ENCODE measurements around the gene CYP20A1.
"Not testable (repeated sequence)": the region's sequence is repeated elsewhere in the genome, so short reads cannot be mapped to it uniquely, and the experiment has no call there.

Gene CYP20A1

DNA sequence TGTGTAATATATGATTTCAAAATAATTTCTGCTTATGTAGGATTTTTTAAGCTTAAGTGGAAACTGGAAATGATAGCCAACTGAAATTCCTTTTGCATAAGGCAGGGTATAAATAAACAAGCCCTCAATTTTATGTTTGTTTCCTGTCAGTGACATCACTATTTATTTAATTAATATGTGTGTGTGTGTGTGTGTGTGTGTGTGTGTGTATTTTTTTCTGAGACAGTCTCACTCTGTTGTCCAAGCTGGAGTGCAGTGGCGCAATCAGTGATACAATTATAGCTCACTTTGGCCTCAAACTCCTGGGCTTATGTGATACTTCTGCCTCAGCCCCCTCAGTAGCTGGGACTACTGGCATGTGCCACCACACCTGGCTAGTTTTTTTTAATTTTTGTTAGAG is 29.3 kb upstream of the CYP20A1 start:
- TF ChIP-seq, protein P1, sequence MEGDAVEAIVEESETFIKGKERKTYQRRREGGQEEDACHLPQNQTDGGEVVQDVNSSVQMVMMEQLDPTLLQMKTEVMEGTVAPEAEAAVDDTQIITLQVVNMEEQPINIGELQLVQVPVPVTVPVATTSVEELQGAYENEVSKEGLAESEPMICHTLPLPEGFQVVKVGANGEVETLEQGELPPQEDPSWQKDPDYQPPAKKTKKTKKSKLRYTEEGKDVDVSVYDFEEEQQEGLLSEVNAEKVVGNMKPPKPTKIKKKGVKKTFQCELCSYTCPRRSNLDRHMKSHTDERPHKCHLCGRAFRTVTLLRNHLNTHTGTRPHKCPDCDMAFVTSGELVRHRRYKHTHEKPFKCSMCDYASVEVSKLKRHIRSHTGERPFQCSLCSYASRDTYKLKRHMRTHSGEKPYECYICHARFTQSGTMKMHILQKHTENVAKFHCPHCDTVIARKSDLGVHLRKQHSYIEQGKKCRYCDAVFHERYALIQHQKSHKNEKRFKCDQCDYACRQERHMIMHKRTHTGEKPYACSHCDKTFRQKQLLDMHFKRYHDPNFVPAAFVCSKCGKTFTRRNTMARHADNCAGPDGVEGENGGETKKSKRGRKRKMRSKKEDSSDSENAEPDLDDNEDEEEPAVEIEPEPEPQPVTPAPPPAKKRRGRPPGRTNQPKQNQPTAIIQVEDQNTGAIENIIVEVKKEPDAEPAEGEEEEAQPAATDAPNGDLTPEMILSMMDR (IDR thresholded peaks at IDR 0.05; ENCODE audit: low read depth, low read length): no peak

DNA sequence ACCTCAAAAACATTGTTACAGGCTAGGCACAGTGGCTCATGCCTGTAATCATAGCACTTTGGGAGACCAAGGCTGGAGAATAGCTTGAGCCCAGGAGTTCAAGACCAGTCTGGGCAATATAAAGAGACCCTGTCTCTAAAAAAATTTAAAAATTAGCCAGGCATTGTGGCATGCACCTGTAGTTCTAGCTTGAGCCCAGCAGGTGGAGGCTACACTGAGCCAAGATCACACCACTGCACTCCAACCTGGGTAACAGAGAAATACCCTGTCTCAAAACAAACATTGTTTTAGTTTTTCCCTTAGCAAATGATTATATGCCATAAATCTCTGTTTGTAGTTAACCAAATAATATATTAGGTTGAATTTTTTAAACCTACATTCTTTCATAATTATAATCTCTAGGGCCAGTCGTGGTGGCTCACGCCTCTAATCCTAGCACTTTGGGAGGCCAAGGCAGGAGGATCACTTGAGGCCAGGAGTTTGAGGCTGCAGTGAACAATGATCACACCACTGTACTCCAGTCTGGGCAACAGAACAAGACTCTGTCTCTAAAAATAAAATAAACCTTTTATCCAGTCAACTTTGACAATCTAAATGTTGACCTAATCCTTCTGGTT is 13.3 kb upstream of the CYP20A1 start:
- no peak for DNase-seq (ENCODE audit: low read depth, low spot score)
- in situ Hi-C loops (cut with HindIII; ENCODE audit: low sequenced_read_pairs): no loop called here
- TF ChIP-seq, protein P1 (IDR thresholded peaks at IDR 0.05; ENCODE audit: low read depth, low read length): peak; percentile 74
- no peak overlapping the region for H3K4me3 ChIP-seq (ENCODE audit: low read depth, low read length)

More for the DNA sequence above, 29.3 kb upstream of the CYP20A1 start:
- in situ Hi-C loops (cut with HindIII; ENCODE audit: low sequenced_read_pairs): no loop called here
- no peak overlapping the region for H3K4me3 ChIP-seq (ENCODE audit: low read depth, low read length)
- DNase-seq (ENCODE audit: low read depth, low spot score): no peak

DNA sequence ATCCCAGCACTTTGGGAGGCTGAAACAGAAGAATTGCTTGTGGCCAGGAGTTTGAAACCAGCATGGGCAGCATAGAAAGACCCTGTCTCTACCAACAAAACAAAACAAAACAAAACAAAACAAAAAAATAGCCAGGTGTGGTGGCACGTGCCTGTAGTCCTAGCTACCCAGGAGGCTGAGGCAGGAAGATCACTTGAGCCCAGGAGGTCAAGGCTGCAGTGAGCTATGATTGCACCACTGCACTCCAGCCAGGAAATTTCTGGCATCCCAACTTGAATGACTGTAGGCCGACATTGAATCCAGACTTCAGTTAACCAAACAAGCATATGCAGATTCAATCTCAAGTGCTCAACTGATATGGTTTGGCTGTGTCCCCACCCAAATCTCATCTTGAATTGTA is 9.1 kb upstream of the CYP20A1 start:
- H3K4me3 ChIP-seq (ENCODE audit: low read depth, low read length); DNase-seq (ENCODE audit: low read depth, low spot score); in situ Hi-C loops (cut with HindIII; ENCODE audit: low sequenced_read_pairs): not testable (repeated sequence)

DNA sequence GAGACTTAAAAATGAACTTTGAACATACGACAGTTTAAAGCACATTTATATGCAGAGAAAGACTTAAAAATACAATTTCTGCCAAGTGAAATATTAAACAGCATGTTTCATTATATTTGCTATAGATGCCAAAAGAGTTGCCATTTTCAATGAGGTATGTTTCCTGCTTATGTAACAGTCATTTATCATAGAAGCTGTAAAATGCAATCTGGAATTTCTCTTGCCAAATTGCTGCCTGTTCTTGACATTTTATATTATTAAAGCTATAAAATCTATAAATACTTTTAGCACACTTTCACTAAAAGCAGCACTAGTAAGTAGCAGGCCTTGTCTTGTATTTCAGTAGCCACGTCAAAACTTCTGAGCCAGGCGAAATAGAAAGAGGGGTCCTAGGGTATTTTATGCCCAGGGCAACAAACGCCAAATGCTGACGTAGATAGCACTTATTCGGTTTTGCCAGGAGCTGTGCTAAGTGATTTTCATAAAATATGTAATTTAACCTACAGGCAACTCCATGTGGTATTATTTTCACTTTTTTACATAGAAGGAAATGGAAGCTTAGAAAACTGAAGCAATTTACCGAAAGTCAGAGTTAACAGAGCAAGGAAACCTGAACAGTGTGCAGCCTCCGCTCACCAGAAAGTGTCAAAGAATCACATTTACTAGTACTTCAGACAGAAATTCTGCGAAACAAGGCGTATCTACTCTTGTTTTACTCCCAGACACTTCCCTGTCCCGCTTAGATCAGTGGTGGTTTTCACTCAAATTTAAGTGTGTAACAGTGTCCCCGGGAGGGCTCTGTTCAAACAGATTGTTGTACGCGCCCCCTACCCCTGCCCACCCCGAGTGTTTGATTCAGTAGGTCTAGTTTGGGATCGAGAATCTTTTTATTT is 1.2 kb upstream of the CYP20A1 start:
- H3K4me3 ChIP-seq (ENCODE audit: low read depth, low read length): peak overlapping the region; percentile 82
- in situ Hi-C loops (cut with HindIII; ENCODE audit: low sequenced_read_pairs): no loop called here
- TF ChIP-seq, protein P1 (IDR thresholded peaks at IDR 0.05; ENCODE audit: low read depth, low read length): no peak
- DNase-seq (ENCODE audit: low read depth, low spot score): no peak

DNA sequence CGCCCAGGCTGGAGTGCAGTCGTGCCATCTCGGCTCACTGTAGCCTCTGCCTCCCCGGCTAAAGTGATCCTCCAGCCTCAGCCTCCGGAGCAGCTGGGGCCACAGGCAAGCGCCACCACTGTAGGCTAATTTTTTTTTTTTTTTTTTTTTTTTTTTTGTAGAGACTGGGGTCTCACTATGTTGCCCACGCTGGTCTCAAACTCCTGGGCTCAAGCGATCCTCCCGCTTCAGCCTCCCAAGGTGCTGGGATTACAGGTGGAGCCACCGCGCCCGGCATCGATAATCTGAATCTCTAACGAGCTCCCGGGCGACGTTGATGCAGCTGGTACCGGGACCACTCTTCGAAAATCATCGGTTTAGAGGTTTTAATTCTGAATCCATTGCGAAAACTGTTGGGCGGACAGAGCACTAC is 520 bp upstream of the CYP20A1 start:
- TF ChIP-seq, protein P1 (IDR thresholded peaks at IDR 0.05; ENCODE audit: low read depth, low read length): no peak
- H3K4me3 ChIP-seq (ENCODE audit: low read depth, low read length): peak overlapping the region; percentile 82
- no peak for DNase-seq (ENCODE audit: low read depth, low spot score)
- in situ Hi-C loops (cut with HindIII; ENCODE audit: low sequenced_read_pairs): no loop called here

DNA sequence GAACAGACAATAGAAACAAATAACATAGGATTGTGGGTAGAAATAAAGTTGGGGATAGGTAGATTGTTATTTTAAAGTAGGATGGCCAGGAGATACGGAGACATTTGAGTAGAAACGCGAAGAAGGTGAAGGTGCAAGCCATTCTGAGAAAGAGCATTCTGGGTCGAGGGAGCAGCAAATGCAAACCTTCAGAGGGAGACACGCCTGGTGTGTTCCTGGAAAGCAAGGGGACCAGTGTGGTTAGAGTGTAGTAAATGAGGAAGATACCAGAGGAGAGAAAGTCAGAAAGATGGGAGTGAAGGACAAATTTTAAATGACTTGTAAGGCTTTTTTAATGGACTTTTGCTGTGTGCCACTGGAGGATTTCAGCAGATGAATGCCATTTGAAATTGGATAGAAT is 1.7 kb downstream of the CYP20A1 start:
- TF ChIP-seq, protein P1 (IDR thresholded peaks at IDR 0.05; ENCODE audit: low read depth, low read length): no peak
- in situ Hi-C loops (cut with HindIII; ENCODE audit: low sequenced_read_pairs): no loop called here
- H3K4me3 ChIP-seq (ENCODE audit: low read depth, low read length): no peak overlapping the region
- DNase-seq (ENCODE audit: low read depth, low spot score): no peak

DNA sequence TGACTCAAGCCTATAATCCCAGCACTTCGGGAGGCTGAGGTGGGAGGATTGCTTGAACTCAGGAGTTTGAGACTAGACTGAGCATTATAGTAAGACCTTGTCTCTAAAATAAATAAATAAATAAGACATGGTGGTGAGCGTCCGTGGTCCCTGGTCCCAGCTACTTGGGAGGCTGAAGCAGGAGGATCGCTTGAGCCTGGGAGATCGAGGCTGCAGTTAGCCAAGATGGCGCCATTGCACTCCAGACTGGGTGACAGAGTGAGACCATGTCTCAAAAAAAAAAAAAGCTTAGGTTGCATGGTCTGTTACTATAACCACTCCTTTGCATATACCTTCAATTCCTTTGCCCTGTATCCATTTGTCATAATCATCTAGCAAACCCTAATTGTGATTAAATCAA is 3.7 kb downstream of the CYP20A1 start:
- H3K4me3 ChIP-seq (ENCODE audit: low read depth, low read length): no peak overlapping the region
- in situ Hi-C loops (cut with HindIII; ENCODE audit: low sequenced_read_pairs): no loop called here
- TF ChIP-seq, protein P1 (IDR thresholded peaks at IDR 0.05; ENCODE audit: low read depth, low read length): no peak
- DNase-seq (ENCODE audit: low read depth, low spot score): no peak
